ENCODE results near the gene COL4A4.
"Not testable (repeated sequence)": the region's sequence is repeated elsewhere in the genome, so short reads cannot be mapped to it uniquely, and the experiment has no call there.

COL4A4 gene

DNA sequence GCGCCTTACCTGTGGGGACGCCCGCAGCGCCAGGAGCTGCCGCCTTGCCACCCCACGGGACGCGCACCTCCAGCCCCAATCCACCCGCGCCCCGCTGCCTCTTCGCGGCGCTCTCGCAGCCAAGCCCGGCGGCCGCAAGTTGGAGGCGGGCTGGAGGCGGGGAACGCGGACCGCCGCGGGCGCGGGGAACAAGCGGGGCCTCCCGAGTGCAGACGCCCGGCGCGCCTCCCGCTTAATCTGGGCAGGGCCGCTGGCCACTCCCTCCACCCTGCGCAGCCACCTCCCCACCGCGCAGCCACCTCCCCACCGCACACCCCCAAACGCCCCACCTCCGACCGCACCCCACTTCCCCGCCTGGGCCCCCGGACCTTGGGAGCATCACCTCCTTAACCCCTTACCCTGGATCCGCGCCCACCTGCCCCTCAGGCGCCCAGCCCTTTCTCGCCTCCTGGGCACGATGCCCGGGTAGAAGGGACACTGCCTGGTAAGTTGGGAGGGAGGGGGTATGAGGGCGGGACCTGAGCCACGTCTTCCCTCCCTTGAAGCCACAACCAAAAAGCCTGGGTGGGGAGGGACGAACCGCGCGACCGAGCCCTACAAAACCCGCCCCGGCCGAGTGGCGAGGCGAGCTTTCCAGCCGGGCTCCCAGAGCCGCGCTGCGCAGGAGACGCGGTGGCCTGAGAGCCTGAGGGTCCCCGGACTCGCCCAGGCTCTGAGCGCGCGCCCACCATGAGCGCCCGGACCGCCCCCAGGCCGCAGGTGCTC, at the start of gene COL4A4, which contains the start of gene COL4A3:
TSS of gene COL4A4 (minus strand) at position 208 of the 765 bp plus-strand sequence. CDS start 16,722 bp downstream, outside the sequence.
TSS of gene COL4A3 (plus strand) at position 627 of the 765 bp plus-strand sequence. CDS start at position 730, 103 bp downstream.
- DNase-seq: no peak

DNA sequence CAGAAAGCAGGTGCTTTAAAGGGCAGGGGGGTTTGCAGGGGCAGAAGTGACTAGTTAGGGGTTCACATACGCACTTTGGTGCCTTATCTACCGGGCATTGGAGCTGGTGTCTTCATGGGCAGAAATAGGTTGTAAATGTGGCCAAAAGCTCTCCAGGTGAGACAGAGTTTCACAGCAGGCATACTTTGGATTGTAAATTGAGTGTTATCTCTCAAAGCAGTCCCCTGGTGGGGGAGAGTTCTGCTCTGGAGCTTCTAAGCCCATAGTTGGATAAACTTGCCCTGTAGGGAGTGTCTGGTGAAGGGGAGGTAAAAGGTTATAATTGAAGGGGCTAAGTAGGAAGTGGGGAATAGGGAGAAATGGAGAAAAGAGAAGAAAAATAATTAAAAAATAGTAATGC, 43.6 kb upstream of the COL4A4 start:
- no peak for DNase-seq

DNA sequence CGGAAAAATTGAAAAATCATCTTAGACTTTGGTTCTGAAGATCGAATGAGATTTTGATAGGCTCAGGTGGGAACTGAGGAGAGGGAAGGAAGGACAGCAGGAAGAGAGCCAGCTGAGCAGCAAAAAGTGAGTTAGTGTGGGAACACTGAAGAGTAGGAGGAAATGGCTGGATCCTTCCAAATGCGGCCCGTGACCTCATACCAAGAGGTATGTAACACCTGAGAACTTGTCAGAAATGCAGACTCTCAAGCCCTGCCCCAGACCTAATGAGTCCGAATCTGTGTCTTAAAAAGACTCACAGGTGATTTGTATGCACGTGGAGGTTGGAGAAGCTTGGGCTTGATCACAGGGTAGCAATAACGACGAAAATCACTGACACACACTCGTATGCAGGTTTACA, 42.4 kb upstream of the COL4A4 start:
- no peak for DNase-seq

DNA sequence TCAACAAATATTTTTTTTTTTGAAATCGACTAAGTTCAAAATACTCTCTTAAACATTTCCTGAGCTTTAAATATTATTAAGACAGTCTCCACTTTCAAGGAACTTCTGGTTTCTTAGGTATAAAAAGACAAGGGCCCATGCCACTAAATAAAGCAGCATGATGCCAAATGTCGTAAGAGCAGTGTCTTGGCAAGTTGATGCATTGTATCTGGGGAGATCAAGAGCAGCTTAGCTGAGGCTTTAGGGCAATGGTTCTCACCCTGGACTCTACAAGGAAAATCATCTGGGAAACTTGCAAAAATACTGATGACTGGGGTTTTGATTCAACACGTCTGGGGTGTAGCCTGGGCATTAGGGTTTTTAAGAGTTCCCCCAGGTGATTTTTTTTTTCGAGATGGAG, 41.7 kb upstream of the COL4A4 start:
- DNase-seq: no peak

DNA sequence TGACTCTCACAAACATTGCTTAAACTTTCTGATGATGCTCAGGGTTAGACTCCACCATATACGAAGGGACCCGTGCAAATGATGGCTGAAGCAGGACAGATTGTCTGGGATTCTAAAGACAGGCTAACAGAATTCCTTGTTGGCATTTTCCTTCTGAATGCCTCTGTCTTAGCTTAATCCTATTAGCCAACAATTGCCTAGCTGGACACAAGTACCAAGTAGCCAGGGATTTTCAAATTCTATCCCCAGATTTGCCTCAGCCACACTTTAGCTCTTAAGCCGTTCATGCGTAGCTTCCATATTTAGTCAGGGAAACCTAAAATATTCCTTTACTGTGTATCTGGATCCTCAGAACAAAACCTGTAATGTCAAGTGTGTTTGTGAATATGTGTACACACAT, 40.4 kb upstream of the COL4A4 start:
- no peak for DNase-seq

DNA sequence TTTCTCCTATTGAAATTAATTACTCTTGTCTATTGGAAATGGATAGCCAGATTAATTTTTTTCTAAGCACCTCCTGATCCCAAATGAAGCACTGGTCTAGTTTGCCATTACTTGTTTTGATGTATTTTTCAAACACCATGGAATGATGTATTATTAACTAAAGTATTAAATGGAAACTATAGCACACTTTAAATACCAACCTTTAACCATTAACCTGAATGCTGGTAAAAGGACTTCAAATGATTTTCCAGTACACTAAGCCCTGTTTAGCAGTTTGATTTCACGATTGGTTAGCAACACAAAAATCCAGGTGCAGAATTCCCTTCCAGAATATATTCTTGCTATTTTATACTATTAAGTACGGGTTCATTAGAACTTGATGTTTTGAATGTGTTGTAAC, 37.8 kb upstream of the COL4A4 start:
- no peak for DNase-seq

DNA sequence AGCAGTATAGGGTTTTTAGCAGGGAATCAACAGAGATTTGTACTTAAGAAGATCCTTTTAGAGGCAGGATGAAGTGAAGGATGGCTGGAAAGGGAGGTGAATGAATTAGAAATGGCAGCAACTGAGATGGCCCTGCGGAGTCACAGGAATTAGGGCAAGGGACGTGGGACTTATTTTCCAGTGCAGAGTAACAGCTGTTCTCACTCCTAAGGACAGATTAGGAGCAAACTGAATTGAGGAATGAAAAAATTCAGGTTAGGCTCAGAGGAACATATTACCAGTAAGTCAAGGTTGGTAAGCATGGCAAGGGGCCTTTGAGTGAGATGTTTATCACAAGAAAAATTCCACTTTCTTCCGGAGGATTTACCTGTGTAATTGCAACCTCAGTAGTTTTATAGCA, 34.9 kb upstream of the COL4A4 start:
- no peak for DNase-seq

DNA sequence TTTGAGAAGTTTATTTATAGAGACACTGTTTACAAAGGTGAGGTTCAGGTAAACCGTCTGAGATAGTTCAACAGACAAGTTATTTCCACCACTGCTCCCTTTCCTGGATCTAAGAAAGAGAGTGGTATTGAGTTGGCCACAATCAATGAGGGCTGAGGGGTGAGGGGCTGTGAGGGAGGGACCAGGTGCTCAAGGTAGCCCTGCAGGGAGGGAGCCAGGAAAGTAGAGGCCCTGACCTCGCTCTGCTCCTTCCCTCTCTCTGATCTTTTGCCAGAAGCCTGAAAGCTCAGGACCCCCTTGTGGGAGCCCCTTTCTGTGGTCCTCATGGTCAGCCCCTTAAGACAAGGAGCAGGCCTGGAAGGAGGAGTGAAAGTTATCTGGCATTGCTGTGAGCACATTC, 30.2 kb upstream of the COL4A4 start:
- DNase-seq: no peak

DNA sequence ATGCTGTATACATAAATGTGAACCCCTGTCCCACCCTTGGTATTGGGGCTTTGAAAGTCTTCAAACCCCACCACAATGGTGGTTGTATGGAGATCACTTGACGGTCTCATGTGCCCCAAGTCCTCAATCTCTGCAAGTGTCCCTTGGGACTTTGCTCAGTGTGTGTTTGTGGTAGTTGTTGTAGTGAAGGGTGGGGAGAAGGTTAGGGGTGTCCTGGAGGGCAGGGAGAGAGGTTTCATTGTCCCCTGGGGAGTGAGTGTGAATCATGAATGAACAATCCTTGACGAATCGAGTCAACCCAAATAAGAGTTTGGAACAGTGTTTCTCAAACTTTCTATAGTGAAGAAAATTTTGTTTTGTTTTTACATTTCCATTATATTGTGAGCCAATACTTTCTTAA, 28.5 kb upstream of the COL4A4 start:
- no peak for DNase-seq

DNA sequence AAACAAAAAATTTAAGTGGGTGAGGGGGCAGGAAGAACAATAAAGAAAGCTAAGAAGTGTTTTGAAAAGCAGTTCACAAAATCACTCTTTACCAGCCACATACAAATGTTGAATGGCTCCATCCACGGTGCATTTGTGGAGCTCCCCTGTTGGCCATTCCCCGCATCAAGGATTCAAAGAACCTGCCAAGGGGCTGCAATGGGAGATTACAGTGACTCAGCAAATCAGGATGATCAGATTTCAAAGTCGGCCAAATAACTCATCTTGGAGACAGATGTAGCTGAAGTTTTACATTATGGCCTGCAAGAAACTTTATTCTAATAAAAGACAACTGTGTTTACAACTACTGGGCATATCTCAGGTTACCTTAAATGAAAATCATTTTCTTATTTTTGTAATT, 27.4 kb upstream of the COL4A4 start:
- no peak for DNase-seq

DNA sequence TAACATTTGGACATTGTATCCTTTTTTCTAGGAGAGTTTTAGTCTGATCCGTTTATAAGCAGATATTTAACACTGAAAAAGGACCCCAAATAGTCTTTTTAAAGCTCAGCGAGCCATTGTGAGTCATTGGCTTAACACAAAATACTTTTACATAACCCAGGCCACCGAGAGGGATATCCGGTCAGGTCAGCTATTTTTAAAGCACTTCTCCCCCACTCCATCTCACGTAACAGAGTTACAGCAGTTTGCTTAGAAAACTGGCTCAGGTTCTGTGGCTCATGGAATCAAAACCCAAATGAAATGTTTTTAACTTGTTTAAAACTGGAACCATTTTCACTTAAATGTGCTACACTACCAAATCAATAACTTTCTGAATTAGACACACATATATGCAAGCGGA, 24.3 kb upstream of the COL4A4 start:
- DNase-seq: no peak

DNA sequence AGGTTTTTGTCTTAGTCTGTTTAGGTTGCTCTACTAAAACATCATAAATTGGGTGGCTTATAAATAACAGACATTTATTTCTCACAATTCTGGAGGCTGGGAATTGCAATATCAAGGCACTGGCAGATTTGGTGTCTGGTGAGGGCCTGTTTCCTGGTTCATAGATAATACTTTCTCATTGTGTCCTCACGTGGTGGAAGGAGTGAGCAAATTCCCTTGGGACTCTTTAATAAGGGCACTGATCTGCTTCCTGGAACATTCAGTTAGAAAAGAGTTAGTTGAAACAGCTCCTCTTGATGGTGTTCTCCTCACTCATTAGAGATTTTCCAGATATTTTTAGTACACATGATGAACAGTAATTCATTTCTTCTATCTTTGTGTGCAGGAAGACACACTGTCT, 22.7 kb upstream of the COL4A4 start:
- no peak for DNase-seq

DNA sequence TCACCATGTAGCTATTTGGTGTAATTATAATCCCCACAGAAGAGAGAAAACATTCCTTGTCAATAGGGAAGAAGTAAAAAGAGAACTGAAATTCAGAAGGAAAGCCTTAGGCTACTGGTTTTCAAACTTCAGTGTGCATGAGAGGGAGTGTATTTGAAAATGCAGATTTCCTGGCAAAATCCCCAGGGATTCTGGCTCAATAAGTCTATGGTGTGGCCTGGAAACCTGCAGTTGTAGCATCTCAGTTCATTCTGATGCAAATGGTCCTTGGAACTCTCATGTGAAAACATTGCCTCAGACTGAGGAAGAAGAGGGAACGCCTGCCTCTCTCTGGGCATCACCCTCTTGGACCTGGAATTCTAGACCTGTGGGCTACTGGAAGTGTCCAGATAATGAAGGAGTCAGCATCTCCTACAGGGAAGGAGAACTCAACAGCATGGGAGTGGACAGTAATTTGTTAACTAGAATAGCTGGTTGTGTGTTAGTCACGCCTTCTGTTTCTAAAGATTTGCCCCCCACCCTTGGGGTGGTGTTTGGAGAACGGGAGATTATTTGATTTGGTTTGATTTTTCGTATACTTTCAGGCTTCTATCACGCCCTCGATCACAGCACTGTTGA, 21.7 kb upstream of the COL4A4 start:
- DNase-seq: no peak

DNA sequence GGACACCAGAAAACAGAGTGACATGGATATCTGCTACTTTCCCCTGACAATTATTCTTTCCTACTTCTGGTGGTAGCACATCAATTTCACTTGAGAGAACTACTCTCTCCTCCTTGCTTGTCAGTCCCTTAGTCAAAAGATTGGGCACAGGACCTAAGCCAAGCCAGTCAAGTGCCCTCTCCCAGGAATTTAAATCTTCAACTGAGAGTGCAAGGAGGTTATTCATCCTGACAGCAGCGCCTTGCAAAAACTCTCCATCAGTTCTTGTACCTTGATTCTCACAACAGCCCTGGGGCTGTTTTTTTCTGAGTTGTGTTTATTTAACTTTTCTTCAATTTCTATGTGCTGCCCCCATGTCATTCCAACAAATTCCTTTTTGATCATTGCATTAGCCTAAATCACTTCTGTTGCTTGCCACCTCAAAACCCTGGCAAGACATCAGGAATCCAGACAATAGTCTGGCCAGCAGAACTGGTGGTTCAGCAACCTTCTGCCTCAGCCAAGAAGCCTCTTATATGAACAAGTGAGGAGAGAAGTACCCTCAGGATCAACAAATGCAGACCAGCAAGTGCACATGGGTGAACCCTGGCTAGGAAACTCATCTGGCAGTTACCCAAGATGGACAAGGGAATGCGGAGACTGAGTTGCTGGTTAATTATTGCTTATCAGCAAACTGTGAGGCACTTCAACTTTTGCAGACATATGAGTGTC, 19.8 kb upstream of the COL4A4 start:
- DNase-seq: no peak

DNA sequence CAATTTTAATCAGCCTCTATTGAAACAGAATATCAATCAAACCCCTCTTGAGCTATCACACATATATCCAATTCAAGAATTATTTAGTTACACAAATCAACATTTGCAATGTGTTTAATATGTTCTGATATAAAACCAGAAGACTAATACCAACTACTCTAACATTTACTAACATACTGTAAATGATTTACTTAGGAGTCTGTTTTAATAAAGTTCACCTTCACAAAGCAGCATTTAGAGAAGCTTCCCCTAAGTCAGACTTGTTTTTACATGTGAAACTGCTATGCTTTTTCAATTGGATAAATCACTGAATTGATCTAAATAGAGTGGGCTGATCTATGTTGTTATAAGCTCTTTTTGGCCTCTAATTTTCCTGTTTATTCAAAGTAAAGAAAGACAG, 18.8 kb upstream of the COL4A4 start:
- no peak for DNase-seq

DNA sequence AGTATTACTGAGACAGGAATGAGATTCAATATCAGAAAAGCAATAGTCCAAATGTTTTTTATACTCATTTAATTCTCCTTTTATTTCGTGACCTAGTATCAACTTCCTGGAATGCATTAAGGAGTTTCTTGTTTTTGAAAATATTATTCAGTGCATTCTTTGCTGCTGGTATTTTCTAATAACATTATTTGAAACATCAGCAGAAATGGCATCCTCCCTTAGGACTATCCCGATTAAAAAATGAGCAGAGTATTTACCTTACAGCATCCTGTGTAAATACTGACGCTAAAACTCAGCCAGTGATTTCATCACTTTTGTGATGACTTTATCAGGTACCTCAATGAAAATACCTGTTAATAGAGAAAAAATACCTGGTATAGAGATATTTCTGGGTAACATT, 16.8 kb upstream of the COL4A4 start:
- DNase-seq: no peak

DNA sequence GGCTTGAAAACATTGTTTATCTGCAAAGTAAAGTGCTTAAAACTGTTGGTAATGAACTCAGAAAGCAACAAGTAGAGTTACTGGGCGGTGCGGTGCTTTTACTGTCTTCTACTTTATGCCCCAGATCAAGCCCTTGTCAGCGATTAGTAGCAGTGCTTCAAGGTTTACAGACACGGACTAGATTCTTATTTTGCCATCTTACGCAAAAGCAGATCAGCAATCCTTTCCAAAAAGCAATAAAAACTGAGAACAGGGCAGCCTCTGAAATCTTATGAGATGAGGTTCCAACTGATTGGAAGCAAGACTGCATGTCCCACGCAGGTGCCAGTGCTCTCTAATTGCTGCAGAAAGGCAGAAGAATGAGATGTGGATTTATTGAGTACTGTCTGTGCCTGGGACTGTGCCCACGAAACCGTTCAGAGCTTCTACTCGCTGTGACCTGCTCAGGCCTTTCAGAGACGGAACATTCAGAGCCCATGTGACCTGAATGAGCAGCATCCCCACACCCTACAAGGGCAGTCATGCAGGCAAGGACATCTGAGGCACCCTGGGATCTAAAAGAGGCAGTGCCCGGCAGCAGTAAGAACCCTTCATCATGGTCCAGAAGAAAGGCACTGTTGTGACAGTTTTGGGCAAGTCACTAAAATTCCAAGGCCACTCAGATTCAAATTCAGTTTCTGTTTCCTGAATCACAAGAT, 16.1 kb upstream of the COL4A4 start:
- DNase-seq: no peak

DNA sequence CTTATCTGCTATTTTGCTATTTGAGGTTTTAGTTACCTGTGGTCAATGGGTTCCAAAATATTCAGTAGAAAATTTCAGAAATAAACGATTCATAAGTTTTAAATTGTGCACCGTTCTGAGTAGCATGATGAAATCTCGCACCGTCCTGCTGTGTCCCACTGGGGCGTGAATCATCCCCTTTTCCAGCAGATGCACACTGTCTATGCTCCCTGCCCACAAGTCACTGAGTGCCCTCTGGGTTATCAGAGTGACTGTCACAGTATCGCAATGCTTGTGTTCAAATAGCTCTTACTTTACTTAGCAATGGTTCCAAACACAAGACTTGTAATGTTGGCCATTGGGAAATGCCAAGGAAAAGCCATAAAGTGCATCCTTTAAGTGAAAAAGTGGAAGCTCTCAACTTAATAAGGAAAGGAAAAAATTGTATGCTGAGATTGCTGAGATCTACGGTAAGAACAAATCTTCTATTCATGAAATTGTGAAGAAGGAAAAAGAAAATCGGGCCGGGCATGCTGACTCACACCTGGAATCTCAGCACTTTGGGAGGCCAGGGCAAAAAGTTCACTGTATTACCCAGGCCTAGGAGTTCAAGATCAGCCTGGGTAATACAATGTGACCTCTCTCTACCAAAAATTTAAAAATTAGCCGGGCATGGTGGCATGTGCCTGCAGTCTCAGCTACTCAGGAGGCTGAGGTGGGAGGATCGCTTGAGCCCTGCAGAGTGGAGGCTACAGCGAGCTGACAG, 13.8 kb upstream of the COL4A4 start:
- no peak for DNase-seq

DNA sequence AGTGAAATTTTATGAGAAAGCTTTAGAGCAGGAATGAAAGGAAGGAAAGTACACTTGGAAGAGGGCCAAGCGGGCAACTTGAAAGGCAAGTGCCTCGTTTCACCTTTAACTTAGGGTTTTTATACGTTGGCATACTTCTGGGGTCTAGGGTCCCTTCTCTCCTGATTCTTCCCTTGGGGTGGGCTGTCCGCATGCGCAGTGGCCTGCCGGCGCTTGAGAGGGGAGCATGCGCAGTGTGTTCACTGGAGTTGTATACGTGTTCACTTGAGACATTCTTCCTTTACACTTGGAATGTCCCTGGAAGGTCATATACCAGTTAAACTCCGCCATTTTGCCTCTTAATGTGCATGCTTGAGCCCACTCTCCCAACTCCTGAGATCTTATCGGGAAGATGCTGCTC, 7.8 kb upstream of the COL4A4 start:
- not testable (repeated sequence) for DNase-seq

DNA sequence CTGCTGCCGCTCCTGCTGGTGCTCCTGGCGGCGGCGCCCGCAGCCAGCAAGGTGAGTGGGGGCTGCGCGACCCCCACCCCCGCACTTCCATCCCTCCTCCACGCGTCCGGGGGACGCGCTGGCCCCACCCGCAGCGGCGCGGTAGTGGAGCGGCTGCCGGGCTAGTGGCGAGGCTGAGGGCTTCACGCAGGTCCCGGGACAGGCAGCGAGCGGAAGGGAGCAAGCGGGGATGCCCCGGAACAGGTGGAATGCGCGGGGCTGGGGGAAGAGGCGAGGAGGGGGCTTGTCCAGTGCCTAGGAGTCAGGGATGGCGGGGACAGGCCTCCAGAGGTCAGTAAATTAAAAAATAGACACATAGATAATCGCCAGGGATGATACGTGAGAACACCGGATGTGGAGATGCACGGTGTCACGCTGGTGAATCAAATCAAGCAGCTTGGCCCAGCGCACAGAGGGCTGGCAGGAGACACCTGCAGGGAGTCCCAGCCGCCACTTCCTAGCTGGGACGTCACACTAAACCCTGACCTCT, 822 bp upstream of the COL4A4 start:
- DNase-seq: no peak

DNA sequence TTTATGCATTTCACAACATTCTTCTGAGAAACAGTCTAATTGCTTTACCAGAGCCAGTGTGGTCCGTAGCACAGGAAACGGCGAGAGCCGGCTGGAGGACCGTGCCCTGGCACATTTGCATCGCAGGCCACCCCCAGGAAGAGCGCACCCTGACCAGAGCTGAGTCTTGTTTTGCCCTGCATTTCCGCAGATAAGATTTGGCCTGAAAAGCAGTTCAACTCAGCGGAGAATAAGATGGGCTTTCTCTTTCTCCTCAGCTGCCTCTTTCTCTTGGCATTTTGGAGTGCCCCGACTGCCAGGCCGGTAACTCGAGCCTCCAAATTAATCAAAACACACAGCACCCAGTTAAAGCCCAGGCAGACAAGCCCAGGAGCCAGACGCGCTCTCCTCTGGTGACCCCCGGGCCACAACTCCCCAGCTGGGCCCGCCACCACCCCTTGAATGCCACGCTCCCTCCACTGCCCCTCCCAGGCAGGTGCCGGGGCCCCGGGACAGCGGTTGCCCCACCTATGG, 464 bp downstream of the COL4A4 start:
- DNase-seq: no peak

DNA sequence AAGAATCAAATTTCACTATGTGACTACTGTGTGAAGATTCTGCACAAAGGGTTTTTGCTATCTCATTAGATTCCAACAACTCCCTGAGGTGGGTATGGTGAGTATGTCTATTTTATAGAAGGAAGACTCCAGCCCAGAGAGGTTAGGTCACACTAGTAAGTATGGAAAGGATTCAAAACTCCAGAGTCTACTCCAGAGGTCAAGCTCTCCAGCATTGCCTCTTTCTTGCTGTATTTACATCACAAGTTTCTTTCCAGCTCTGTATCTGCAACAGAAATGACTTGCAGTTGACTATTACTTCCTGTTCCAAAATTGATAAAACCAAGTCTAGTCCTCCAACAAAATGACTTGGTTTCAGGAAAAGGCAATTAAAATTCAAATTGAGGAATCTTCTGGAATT, 2.1 kb downstream of the COL4A4 start:
- no peak for DNase-seq
